ENCODE data around the gene BEND3.
A peak's percentile ranks its signal among the peaks of the same experiment; 100 is the strongest.
"Not testable (repeated sequence)": the region's sequence is repeated elsewhere in the genome, so short reads cannot be mapped to it uniquely, and the experiment has no call there.

BEND3 gene

GRCh38 chr6:107120404-107120803 lies 5.1 kb upstream of the BEND3 start:
- DNase-seq (ENCODE audit: low spot score), result no peak

- DNase-seq (ENCODE audit: low spot score), result no peak
Measured at GRCh38 chr6:107118976-107119375, 3.7 kb upstream of the BEND3 start.

- not testable (repeated sequence) for DNase-seq (ENCODE audit: low spot score)
Measured at GRCh38 chr6:107118540-107118939, 3.2 kb upstream of the BEND3 start.

- no peak for DNase-seq (ENCODE audit: low spot score)
Measured at GRCh38 chr6:107116931-107117330, 1.6 kb upstream of the BEND3 start.

GRCh38 chr6:107116328-107116892 lies 1.1 kb upstream of the BEND3 start:
- no peak for DNase-seq (ENCODE audit: low spot score)

GRCh38 chr6:107115695-107116327 lies 496 bp upstream of the BEND3 start:
- DNase-seq (ENCODE audit: low spot score), result peak; percentile 80

- DNase-seq (ENCODE audit: low spot score), result peak; percentile 92
Measured at GRCh38 chr6:107114213-107114925, 946 bp downstream of the BEND3 start.

- no peak for DNase-seq (ENCODE audit: low spot score)
Measured at GRCh38 chr6:107110200-107110599, 5.1 kb downstream of the BEND3 start.

GRCh38 chr6:107108201-107108890 lies 7.0 kb downstream of the BEND3 start:
- no peak for DNase-seq (ENCODE audit: low spot score)

- DNase-seq (ENCODE audit: low spot score), result no peak
Measured at GRCh38 chr6:107107791-107108190, 7.5 kb downstream of the BEND3 start.

GRCh38 chr6:107106165-107106564 lies 9.2 kb downstream of the BEND3 start:
- no peak for DNase-seq (ENCODE audit: low spot score)

GRCh38 chr6:107105511-107106116 lies 9.7 kb downstream of the BEND3 start:
- DNase-seq (ENCODE audit: low spot score), result no peak

- DNase-seq (ENCODE audit: low spot score), result no peak
Measured at GRCh38 chr6:107103082-107103481, 12.2 kb downstream of the BEND3 start.

GRCh38 chr6:107102414-107102805 lies 12.9 kb downstream of the BEND3 start:
- DNase-seq (ENCODE audit: low spot score), result no peak

- no peak for DNase-seq (ENCODE audit: low spot score)
Measured at GRCh38 chr6:107101686-107102413, 13.5 kb downstream of the BEND3 start.

- no peak for DNase-seq (ENCODE audit: low spot score)
Measured at GRCh38 chr6:107101211-107101610, 14.1 kb downstream of the BEND3 start.

- no peak for DNase-seq (ENCODE audit: low spot score)
Measured at GRCh38 chr6:107098436-107099307, 16.6 kb downstream of the BEND3 start.

GRCh38 chr6:107084459-107084858 lies 30.9 kb downstream of the BEND3 start:
- DNase-seq (ENCODE audit: low spot score), result not testable (repeated sequence)

- DNase-seq (ENCODE audit: low spot score), result no peak
Measured at GRCh38 chr6:107083921-107084320, 31.4 kb downstream of the BEND3 start.

GRCh38 chr6:107083047-107083768 lies 32.1 kb downstream of the BEND3 start:
- no peak for DNase-seq (ENCODE audit: low spot score)
